ENCODE results near the gene PRLR. TPM values are rescaled to one million over a fixed set of nuclear protein-coding genes. Genes with fewer than 3 reads are reported as not detected.
A peak's percentile ranks its signal among the peaks of the same experiment; 100 is the strongest.

Gene PRLR
- total and polyA plus RNA-seq, 2 of the 13 experiments (the other 11 are each of a cell fraction or from before 2014, with no cell fraction given): 12.2 to 13.3 TPM

DNA sequence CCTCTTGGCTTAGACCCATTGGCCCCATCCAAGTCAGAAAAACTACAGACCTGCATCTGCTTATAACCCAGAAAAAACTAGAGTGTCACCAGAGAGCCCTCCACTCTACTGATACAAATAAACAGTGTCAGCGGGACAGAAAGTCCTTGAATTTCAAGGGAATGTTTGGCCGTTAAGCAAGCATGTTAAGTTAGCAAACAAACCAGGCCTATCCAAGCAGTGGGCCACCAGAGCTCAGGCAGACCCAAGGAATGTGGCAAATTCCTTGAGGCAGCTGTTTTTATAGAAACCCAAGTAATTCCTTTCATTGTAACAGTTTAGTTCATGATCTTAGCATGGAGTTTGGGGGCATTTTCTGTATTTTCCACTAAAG lies 70.9 kb downstream of the PRLR start (continued):
- TF ChIP-seq THAP11 (CRISPR knock-in tag; IDR thresholded peaks at IDR 0.05) (peak; percentile 16; the same call in 1 of the 2 replicates), ATM (IDR thresholded peaks at IDR 0.05; ENCODE audit: borderline replicate concordance) (no peak), HMGA1 (CRISPR knock-in tag; conservative IDR thresholded peaks at IDR 0.05) (no peak), ATF1 (CRISPR knock-in tag; IDR thresholded peaks at IDR 0.05) (peak; percentile 38; the same call in 1 of the 2 replicates), SATB2 (CRISPR knock-in tag; IDR thresholded peaks at IDR 0.05) (no peak), ETV6 (CRISPR knock-in tag; conservative IDR thresholded peaks at IDR 0.05) (no peak), ZNF136 (CRISPR knock-in tag; IDR thresholded peaks at IDR 0.05; ENCODE audit: low read depth) (peak; percentile 66; the same call in 1 of the 2 replicates), MYNN (CRISPR knock-in tag; IDR thresholded peaks at IDR 0.05; ENCODE audit: low read depth) (no peak), ZNF564 (CRISPR knock-in tag; IDR thresholded peaks at IDR 0.05) (no peak), AGO1 (IDR thresholded peaks at IDR 0.05; ENCODE audit: low read depth, low read length, poor library complexity, severe bottlenecking) (no peak), PLRG1 (conservative IDR thresholded peaks at IDR 0.05) (no peak), LCORL (IDR thresholded peaks at IDR 0.05) (no peak), LCORL (CRISPR knock-in tag; IDR thresholded peaks at IDR 0.05) (peak; percentile 73; the same call in 1 of the 2 replicates), JARID2 (CRISPR knock-in tag; IDR thresholded peaks at IDR 0.05; ENCODE audit: insufficient replicate concordance) (no peak), ZNF230 (CRISPR knock-in tag; IDR thresholded peaks at IDR 0.05) (no peak)
- TF ChIP-seq, protein P1, sequence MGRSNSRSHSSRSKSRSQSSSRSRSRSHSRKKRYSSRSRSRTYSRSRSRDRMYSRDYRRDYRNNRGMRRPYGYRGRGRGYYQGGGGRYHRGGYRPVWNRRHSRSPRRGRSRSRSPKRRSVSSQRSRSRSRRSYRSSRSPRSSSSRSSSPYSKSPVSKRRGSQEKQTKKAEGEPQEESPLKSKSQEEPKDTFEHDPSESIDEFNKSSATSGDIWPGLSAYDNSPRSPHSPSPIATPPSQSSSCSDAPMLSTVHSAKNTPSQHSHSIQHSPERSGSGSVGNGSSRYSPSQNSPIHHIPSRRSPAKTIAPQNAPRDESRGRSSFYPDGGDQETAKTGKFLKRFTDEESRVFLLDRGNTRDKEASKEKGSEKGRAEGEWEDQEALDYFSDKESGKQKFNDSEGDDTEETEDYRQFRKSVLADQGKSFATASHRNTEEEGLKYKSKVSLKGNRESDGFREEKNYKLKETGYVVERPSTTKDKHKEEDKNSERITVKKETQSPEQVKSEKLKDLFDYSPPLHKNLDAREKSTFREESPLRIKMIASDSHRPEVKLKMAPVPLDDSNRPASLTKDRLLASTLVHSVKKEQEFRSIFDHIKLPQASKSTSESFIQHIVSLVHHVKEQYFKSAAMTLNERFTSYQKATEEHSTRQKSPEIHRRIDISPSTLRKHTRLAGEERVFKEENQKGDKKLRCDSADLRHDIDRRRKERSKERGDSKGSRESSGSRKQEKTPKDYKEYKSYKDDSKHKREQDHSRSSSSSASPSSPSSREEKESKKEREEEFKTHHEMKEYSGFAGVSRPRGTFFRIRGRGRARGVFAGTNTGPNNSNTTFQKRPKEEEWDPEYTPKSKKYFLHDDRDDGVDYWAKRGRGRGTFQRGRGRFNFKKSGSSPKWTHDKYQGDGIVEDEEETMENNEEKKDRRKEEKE (IDR thresholded peaks at IDR 0.05): no peak
- TF ChIP-seq, protein P2, sequence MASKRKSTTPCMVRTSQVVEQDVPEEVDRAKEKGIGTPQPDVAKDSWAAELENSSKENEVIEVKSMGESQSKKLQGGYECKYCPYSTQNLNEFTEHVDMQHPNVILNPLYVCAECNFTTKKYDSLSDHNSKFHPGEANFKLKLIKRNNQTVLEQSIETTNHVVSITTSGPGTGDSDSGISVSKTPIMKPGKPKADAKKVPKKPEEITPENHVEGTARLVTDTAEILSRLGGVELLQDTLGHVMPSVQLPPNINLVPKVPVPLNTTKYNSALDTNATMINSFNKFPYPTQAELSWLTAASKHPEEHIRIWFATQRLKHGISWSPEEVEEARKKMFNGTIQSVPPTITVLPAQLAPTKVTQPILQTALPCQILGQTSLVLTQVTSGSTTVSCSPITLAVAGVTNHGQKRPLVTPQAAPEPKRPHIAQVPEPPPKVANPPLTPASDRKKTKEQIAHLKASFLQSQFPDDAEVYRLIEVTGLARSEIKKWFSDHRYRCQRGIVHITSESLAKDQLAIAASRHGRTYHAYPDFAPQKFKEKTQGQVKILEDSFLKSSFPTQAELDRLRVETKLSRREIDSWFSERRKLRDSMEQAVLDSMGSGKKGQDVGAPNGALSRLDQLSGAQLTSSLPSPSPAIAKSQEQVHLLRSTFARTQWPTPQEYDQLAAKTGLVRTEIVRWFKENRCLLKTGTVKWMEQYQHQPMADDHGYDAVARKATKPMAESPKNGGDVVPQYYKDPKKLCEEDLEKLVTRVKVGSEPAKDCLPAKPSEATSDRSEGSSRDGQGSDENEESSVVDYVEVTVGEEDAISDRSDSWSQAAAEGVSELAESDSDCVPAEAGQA (IDR thresholded peaks at IDR 0.05; ENCODE audit: low read depth): no peak
- TF ChIP-seq, protein P2 (CRISPR knock-in tag; IDR thresholded peaks at IDR 0.05; ENCODE audit: borderline replicate concordance): no peak
- TF ChIP-seq, protein P3, sequence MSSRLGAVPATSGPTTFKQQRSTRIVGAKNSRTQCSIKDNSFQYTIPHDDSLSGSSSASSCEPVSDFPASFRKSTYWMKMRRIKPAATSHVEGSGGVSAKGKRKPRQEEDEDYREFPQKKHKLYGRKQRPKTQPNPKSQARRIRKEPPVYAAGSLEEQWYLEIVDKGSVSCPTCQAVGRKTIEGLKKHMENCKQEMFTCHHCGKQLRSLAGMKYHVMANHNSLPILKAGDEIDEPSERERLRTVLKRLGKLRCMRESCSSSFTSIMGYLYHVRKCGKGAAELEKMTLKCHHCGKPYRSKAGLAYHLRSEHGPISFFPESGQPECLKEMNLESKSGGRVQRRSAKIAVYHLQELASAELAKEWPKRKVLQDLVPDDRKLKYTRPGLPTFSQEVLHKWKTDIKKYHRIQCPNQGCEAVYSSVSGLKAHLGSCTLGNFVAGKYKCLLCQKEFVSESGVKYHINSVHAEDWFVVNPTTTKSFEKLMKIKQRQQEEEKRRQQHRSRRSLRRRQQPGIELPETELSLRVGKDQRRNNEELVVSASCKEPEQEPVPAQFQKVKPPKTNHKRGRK (CRISPR knock-in tag; IDR thresholded peaks at IDR 0.05): no peak
- TF ChIP-seq, protein P4, sequence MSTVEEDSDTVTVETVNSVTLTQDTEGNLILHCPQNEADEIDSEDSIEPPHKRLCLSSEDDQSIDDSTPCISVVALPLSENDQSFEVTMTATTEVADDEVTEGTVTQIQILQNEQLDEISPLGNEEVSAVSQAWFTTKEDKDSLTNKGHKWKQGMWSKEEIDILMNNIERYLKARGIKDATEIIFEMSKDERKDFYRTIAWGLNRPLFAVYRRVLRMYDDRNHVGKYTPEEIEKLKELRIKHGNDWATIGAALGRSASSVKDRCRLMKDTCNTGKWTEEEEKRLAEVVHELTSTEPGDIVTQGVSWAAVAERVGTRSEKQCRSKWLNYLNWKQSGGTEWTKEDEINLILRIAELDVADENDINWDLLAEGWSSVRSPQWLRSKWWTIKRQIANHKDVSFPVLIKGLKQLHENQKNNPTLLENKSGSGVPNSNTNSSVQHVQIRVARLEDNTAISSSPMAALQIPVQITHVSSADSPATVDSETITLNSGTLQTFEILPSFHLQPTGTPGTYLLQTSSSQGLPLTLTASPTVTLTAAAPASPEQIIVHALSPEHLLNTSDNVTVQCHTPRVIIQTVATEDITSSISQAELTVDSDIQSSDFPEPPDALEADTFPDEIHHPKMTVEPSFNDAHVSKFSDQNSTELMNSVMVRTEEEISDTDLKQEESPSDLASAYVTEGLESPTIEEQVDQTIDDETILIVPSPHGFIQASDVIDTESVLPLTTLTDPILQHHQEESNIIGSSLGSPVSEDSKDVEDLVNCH (CRISPR knock-in tag; IDR thresholded peaks at IDR 0.05): no peak
